HG02885 (cell line): ENCODE data around the gene PEG3.

Experiments used
- ATAC-seq: cut with Tn5 transposase; IDR thresholded peaks from one replicate; pipeline ENCODE4 v1.9.1; 2021; ENCODE audit warnings: mild to moderate bottlenecking; ENCODE audit not compliant: unreplicated experiment, poor library complexity

The PEG3 gene

DNA sequence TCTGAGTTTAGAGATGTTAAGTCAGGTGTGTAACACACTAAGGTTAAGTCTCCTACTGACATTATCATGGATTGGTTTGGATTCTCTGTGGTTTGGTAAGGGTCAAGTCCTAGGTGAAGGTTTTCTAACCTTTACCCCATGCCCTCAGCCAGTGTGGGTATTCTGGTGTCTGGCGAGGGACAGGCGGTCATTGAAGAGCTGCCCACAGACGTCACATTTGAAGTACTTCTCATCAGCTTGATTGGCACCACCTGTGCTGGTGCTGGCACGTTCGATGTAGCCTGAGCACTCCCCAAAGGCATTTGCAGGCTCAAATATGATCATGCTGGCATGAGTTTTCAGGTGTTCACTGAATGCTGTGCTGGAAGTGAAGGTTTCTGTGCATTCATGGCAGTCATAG is 27.0 kb downstream of the PEG3 start:
- ATAC-seq: no peak

DNA sequence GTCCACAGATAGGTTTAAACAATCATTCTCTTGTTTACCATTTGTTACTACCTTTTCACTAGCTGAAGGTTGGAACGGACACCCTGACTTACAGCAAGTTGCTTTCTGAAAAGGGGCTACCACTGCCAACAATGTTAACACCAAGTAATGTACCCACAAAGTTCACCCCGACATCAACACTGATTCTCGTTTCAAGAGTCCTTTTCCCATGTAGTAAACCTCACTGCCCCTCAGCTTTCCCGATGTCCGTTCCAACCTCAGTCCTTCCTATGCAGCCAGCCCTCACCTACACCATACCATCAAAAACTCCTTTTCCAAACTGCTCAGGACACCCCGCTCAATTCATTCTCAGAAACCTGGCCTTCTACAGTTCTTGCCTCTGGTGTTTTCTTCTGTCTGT is 29.0 kb downstream of the PEG3 start:
- ATAC-seq: no peak

DNA sequence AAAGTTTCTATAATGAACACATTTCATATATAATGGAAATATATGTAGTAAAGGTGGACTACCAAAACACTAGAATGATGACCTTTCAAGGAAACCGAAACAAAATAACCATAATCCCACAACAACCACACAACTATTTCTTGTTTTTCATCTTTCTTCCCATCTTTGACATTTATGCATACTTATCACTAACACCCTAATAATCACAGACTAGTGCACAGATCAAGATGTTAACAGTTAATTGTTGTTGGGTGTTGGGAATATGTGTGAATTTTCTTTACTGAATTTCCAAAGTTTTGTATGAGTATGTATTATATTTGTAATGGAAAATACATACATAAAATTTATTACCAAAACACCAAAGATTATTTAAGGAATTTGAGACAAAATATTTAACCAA is 30.3 kb downstream of the PEG3 start:
- ATAC-seq: no peak

DNA sequence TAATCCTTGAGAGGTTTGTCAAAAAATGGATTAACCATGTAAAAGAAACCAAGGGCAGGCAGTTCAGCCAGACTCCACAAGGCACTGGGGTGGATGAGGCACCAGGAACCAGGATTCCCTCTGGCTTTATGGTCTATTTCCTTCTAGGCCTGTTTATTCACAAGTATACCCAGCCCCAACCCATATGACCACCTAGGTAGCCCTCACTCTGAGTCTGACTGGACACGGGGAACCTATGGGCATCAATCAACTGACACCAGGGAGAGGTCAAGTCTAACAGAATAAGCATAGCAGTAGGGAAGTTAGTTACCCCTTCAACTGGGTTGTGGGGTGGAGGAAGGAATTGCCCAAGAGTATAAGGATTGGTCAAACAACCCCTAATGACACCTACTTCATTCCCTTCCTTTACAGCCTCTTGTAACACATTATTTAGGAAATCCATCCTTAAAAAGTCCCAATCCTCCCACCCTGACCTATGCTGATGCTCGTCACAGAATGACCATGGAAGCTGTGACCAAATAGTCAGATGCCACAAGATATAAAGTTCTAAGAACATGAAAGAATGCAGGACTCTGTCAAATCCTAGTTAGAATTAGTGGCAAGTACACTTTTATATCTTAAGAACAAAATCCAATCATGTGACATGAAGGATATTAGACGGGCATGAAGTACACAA is 31.7 kb downstream of the PEG3 start:
- no peak for ATAC-seq

DNA sequence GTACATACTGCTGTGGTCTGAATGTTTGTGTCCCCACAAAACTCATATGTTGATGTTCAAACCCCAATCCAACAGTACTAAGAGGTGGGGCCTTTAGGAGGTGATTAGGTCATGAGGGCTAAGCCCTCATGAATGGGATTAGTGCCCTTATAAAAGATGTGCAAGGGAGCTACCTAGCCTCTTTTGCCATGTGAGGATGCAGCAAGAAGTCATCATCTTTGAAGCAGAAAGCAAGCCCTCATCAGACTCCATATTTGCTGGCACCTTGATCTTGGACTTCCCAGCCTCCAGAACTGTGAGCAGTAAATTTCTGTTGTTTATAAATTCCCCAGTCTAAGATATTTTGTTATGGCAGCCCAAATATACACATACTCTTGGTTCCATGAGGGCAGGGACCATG is 33.9 kb downstream of the PEG3 start:
- ATAC-seq: no peak
